ENCODE data around the gene SNCAIP. TPM values are rescaled to one million over a fixed set of nuclear protein-coding genes. Genes with fewer than 3 reads are reported as not detected.

The SNCAIP gene
- total and polyA plus RNA-seq, 7 donors, result 0.18 to 0.87 (median 0.38) TPM

DNA sequence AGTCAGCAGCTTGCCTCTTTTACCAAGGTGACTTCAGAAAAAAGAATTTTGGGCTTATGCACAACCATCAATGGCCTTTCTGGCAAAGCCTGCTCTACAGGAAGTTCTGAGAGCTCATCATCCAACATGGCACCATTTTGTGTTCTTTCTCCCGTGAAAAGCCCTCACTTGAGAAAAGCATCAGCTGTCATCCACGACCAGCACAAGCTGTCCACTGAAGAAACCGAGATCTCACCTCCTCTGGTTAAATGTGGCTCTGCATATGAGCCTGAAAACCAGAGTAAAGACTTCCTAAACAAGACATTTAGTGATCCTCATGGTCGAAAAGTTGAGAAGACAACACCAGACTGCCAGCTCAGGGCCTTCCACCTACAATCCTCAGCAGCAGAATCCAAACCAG lies 111.2 kb downstream of the SNCAIP start:
- intact Hi-C loops (cut with DNase I), result no loop called here
- 89 to 93% (median 93%) methylated on average over 4 of the region's 4 CpGs for WGBS, 3 donors
- Histone ChIP-seq H3K27me3 (ENCODE audit: insufficient read depth in 3 of 3, low read length in 2 of 3) (no peaks in the 10 kb centered on the region), H3K9me3 (no peaks in the 10 kb centered on the region), H3K27ac (no peak overlapping the region), H3K4me3 (no peak overlapping the region), H3K36me3 (ENCODE audit: insufficient read depth in 1 of 2, low read depth in 1 of 2) (no peaks in the 10 kb centered on the region), H3K4me1 (no peaks in the 10 kb centered on the region)
- DNase-seq (no peak), ATAC-seq (no peak)
- no peak for TF ChIP-seq CTCF (IDR thresholded peaks at IDR 0.05)

- no peaks in the 10 kb centered on the region for H3K36me3 ChIP-seq (ENCODE audit: insufficient read depth in 1 of 2, low read depth in 1 of 2)
- H3K27me3 ChIP-seq (ENCODE audit: insufficient read depth in 3 of 3, low read length in 2 of 3), result no peaks in the 10 kb centered on the region
- no peak for DNase-seq
- no peak overlapping the region for H3K27ac ChIP-seq
- intact Hi-C loops (cut with DNase I), result no loop called here
- TF ChIP-seq CTCF (IDR thresholded peaks at IDR 0.05), result no peak
- WGBS, 3 donors, result 11 to 19% (median 18%) methylated on average over 1 of the region's 1 CpG
- no peak overlapping the region for H3K4me3 ChIP-seq
- no peaks in the 10 kb centered on the region for H3K4me1 ChIP-seq
- ATAC-seq, result no peak
- H3K9me3 ChIP-seq, result no peaks in the 10 kb centered on the region
These were observed 112.1 kb downstream of the SNCAIP start for GRCh38 chr5:122424132-122424531.

GRCh38 chr5:122426301-122426700 lies 114.3 kb downstream of the SNCAIP start:
- Histone ChIP-seq H3K27me3 (ENCODE audit: insufficient read depth in 3 of 3, low read length in 2 of 3) (peaks cover 0 to 2% (median 0%) of the 10 kb centered on the region in 3 donors), H3K9me3 (no peaks in the 10 kb centered on the region), H3K27ac (no peak overlapping the region), H3K4me1 (no peaks in the 10 kb centered on the region), H3K36me3 (ENCODE audit: insufficient read depth in 1 of 2, low read depth in 1 of 2) (no peaks in the 10 kb centered on the region), H3K4me3 (no peak overlapping the region)
- no peak for ATAC-seq
- no peak for TF ChIP-seq CTCF (IDR thresholded peaks at IDR 0.05)
- intact Hi-C loops (cut with DNase I), result no loop called here
- 62 to 97% (median 81%) methylated on average over 3 of the region's 3 CpGs for WGBS, 3 donors
- DNase-seq, result no peak

DNA sequence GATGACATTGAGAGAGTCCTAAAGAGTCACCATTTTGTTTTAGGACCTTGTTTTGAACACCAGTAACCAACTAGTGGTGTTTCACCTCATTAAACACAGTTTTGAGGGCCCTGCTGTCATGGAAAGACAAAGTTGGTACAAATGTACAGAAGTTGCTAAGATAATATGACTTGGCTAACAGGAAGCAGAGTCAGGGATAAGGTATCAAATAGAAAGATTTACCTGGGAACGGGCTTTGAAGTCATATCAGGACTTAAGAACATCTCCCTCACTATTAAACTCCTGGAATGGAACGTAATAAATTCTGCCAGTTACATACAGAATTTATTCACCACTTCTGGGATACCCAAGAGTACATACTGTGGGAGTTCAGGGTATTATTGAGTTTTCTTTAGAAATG lies 115.6 kb downstream of the SNCAIP start:
- Histone ChIP-seq H3K27me3 (ENCODE audit: insufficient read depth in 3 of 3, low read length in 2 of 3) (peaks cover 0 to 2% (median 0%) of the 10 kb centered on the region in 3 donors), H3K27ac (no peak overlapping the region), H3K4me3 (no peak overlapping the region), H3K9me3 (no peaks in the 10 kb centered on the region), H3K4me1 (no peaks in the 10 kb centered on the region), H3K36me3 (ENCODE audit: insufficient read depth in 1 of 2, low read depth in 1 of 2) (no peaks in the 10 kb centered on the region)
- intact Hi-C loops (cut with DNase I), result no loop called here
- DNase-seq (no peak), ATAC-seq (no peak)
- no peak for TF ChIP-seq CTCF (IDR thresholded peaks at IDR 0.05)
- WGBS, 3 donors, result 85 to 93% (median 89%) methylated on average over 2 of the region's 2 CpGs

GRCh38 chr5:122429545-122430318 lies 117.7 kb downstream of the SNCAIP start:
- Histone ChIP-seq H3K9me3 (no peaks in the 10 kb centered on the region), H3K36me3 (ENCODE audit: insufficient read depth in 1 of 2, low read depth in 1 of 2) (no peaks in the 10 kb centered on the region), H3K4me3 (no peak overlapping the region), H3K27ac (no peak overlapping the region), H3K4me1 (no peaks in the 10 kb centered on the region), H3K27me3 (ENCODE audit: insufficient read depth in 3 of 3, low read length in 2 of 3) (peaks cover 0 to 2% (median 0%) of the 10 kb centered on the region in 3 donors)
- DNase-seq, result no peak
- WGBS, 3 donors, result 84 to 92% (median 84%) methylated on average over 7 of the region's 7 CpGs
- no peak for ATAC-seq
- intact Hi-C loops (cut with DNase I), result no loop called here
- TF ChIP-seq CTCF (IDR thresholded peaks at IDR 0.05), result no peak
